GM18499 (cell line): ENCODE results near the gene BUD31.

ENCODE experiments used
- ATAC-seq: cut with Tn5 transposase; IDR thresholded peaks from one replicate; pipeline ENCODE4 v1.9.1; 2021; ENCODE audit warnings: moderate number of reproducible peaks; ENCODE audit not compliant: insufficient read depth, unreplicated experiment

Gene BUD31

DNA sequence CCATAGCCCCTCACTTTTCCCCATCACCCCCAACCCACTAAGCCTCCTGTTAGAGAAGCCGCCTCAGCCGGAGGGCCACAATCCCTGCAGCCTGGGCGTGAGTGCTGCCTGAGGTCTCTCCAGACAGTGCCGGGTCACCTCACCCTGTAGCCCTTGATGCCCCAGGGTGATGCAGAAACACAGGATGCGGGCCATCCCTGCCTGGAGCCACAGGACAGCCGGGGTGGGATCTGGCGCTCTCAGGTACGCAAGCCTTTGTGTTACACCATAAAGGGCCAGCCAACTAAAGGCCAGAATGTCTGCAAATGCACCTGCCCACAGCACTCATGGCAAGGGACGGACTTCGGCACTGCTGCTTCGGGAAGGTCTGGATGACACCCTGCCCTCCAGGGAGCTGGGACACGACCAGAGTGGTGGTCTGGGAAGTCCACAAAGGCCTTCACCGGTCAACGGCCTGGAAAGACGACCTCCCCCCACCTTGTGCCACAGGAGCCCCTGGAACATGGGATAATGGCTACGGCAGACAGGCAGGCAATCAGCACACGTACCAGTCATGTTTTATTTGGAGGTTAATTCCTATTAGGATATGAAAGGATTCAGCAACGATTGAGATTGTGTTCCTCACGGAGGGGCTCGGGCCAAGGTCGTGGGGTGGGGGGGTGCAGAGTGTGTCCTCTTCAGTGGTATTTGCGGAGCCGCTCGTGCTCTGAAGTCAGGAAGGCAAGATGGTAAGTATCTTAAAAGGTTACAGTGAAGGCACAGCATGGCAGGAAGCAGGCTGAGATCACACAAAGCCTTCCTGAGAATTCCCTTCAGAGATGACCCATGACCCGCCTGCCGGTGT, 49.1 kb downstream of the BUD31 start:
- ATAC-seq, result no peak

DNA sequence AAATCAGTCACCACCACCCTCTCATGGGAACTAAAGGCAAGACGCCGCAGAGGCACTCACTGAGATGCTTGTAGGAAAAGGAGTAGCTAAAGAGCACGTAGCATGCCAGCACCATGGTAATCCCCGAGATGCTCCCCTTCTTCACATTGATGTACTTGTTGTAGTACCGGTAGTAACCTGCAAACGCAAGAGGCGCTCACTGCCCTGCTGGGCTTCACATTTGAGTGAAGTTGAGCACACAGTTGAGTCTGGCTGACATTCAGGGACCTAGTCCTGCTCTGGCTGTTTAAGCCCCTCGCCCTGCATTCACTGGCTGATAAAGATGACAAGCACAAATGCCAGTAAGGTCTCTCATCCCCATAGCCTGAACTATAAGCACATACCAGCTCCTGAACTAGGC, 50.3 kb downstream of the BUD31 start:
- ATAC-seq, result no peak

DNA sequence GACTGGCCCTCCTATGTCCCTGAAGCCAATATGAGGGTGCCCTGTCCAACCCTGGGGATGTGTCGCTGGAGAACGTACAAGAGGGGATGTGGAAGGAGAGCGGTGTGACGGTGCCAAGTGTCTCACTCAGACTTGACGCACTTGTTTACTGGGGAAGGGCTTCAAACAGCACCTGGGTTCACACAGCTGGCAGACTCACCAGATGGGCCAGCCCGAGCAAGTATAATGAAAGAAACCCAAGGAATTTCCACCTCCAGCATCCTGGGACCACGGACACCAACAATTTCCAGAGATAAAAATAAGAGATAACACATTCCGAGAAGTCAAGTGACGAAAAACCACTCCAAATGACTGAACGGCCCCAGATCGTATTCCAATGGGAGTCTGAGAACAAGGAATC, 51.9 kb downstream of the BUD31 start:
- ATAC-seq, result no peak

GRCh38 chr7:99461221-99461620, 52.5 kb downstream of the BUD31 start:
- ATAC-seq, result no peak

DNA sequence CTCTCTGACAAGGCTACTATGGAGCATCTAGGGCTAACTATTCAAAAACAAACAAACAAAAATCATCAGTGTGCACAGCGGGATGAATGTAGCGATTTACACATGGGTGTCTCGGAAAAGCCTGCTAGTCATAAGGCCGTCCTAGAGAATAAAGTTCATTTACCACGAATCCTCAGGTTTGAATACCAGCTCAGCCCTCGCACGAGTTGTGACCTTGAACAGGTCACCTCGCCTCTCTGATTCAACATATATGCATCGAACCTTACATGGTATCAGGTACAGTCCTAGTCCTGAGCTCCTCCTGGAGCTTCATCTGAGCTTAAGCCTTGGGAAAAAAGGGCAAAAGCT, 56.6 kb downstream of the BUD31 start:
- ATAC-seq, result no peak

DNA sequence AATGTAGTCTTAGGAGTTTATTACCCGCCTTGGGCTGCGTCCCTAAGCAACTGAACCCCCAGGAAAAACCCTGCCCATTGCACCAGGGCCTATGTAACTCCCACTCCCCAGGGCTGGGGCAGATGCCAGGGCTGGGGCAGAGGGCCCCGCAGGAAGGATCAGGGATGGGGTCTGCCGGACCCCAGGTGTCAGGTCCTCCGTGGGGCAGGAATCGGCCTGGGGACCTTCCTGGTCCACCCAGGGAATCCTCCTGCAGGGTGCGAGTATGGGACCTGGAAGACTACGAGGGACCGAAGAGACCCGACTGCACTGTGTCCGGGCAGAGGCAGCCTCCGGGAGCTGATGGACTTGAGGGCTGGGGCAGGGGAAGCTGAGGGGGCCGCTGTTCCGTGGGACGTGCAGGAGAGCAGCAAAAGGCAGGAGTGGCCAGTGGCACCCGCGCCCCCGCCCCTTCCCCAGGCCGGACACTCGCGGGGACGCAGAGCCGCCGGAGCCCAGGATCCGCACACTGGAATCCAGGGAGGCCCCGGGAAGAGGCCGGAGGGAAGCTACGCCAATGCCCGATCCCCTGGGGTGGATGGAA, 59.7 kb downstream of the BUD31 start:
- no peak for ATAC-seq
